ENCODE data around the gene MTHFD1L.
"Not testable (repeated sequence)": the region's sequence is repeated elsewhere in the genome, so short reads cannot be mapped to it uniquely, and the experiment has no call there.

- not testable (repeated sequence) for TF ChIP-seq SP1 (IDR thresholded peaks at IDR 0.05); NFRKB (IDR thresholded peaks at IDR 0.05); L3MBTL2 (conservative IDR thresholded peaks at IDR 0.05); ELF4 (IDR thresholded peaks at IDR 0.05); ZNF384 (IDR thresholded peaks at IDR 0.05); LEF1 (IDR thresholded peaks at IDR 0.05; ENCODE audit: borderline replicate concordance); FOXM1 (IDR thresholded peaks at IDR 0.05; ENCODE audit: borderline replicate concordance); BHLHE40 (IDR thresholded peaks at IDR 0.05; ENCODE audit: borderline replicate concordance); FOXA1 (IDR thresholded peaks at IDR 0.05)
These were observed 221.6 kb downstream of the MTHFD1L start for GRCh38 chr6:151087055-151087454.
